GM18505 (cell line): Measurements from ENCODE around the gene UGT3A1.
"Not testable (repeated sequence)": the region's sequence is repeated elsewhere in the genome, so short reads cannot be mapped to it uniquely, and the experiment has no call there.

Experiments
- ATAC-seq: cut with Tn5 transposase; IDR thresholded peaks from one replicate; pipeline ENCODE4 v1.9.1; 2021; ENCODE audit not compliant: unreplicated experiment
- POLR2A ChIP-seq: IDR thresholded peaks from 4 replicates; pipeline ENCODE4 v1.6.1; 2011; ENCODE audit warnings: borderline replicate concordance; ENCODE audit not compliant: insufficient read depth, insufficient read length; ENCODE audit errors: extremely low read depth

Gene UGT3A1

GRCh38 chr5:36009698-36010097 is 18.5 kb upstream of the UGT3A1 start:
- no peak for ATAC-seq
- no peak for TF ChIP-seq POLR2A

GRCh38 chr5:36007366-36007765 is 16.2 kb upstream of the UGT3A1 start:
- no peak for ATAC-seq
- TF ChIP-seq POLR2A, result no peak

DNA sequence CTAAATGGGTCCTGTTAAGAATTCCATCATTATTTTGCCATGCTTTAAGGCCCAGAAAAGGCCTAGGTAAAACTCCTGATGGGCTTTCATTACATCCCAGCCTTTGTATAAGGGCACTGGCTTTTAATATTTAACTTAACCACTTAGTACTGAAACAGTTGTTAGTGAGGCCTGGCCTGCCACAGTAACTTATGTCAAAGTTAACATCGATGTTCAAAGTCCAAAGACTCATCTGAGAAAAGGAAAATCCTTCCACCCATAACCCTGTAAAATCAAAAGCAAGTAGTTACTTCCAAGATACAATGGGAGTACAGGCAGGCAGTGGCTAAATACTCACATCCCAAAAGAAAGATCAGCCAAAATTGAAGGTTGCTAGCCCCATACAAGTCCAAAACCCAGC is 15.0 kb upstream of the UGT3A1 start:
- no peak for TF ChIP-seq POLR2A
- no peak for ATAC-seq

- no peak for ATAC-seq
- TF ChIP-seq POLR2A, result no peak
Observed at GRCh38 chr5:36001032-36001431, 9.8 kb upstream of the UGT3A1 start.

GRCh38 chr5:35999547-35999946 is 8.4 kb upstream of the UGT3A1 start:
- TF ChIP-seq POLR2A, result no peak
- ATAC-seq, result no peak

- no peak for TF ChIP-seq POLR2A
- ATAC-seq, result no peak
Observed at GRCh38 chr5:35996076-35996475, 4.9 kb upstream of the UGT3A1 start.

DNA sequence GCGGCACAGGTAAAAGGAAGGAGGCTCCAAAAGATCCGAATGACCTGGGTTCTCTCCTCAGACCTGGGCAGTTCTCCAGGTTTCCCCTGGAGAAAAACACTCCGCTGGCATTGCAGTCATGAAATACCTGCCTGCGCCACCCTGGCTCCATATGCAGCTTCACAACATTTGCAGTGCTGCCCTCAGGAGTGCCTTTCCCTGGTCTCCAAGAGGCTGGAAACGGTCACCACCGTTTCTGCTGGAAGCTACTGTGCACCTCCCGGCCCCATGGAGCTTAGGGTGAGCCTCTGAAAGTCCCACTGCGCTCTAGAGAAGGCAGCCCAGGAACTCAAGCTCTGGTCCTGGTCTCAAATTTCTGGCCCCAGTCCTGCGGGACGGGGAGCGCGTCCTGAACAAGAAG is 670 bp downstream of the UGT3A1 start:
- ATAC-seq, result no peak
- no peak for TF ChIP-seq POLR2A

DNA sequence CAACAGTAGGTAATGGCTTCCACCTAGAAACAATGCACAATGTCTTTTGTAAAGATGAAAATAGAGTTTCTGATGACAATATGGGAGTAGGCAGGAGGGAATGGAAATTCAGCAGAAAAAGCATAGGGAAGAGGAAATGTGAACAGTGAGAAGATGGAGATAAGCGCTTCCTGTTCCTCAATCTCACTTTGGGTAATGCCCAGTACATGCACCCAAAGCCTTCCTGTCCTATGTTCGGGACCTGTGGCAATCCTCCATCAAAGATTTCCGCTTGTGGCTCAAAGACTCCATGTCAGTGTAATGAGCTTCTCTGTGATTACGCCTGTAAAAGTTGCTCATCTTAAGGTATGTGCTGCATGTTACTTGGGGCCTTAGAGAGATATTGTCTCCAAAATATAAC is 2.7 kb downstream of the UGT3A1 start:
- no peak for TF ChIP-seq POLR2A
- no peak for ATAC-seq

DNA sequence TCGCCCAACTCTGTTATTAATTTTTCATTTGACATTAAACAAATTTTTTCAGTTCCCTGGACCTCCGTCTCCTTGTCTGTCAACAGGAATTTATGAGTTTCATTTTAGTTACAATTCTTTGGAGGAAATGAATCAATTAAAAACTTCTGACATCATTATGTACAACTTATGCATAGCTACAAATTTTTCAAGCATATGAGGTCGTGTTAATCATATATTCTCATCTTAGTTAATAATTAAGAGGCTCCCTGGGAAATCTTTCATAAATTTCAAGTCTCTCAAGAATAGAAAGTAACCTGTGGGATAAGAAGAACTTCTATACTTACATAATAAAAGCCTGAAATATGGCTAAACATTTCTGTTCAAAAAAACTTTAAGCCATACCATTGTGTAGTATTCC is 3.4 kb downstream of the UGT3A1 start:
- no peak for ATAC-seq
- TF ChIP-seq POLR2A, result no peak

DNA sequence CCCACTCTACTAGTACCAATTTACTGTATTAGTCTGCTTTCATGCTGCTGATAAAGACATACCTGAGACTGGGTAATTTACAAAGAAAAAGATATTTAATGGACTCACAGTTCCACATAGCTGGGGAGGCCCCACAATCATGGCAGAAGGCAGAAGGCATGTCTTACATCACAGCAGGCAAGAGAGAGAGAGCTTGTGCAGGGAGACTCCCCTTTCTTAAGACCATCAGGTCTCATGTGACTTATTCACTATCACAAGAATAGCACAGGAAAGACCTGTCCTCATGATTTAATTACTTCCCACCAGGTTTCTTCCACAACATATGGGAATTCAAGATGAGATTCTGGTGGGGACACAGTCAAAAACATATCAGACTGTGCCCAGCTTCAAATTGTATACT is 11.5 kb downstream of the UGT3A1 start:
- no peak for TF ChIP-seq POLR2A

DNA sequence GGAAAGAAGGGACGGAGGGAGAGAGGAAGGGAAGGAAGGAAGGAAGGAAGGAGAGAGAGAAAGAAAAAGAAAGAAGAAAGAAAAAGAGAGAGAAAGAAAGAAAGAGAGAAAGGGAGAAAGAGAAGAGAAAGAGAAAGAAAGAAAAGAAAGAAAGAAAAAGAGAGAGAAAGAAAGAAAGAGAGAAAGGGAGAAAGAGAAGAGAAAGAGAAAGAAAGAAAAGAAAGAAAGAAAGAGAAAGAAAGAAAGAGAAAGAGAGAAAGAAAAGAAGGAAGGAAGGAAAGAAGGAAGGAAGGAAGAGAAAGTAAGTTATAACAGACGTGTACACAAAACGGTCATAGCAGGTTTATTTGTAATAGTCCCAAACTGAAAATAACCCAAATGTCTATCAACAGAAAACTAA is 14.3 kb downstream of the UGT3A1 start:
- ATAC-seq, result not testable (repeated sequence)

More for the DNA sequence above, 11.5 kb downstream of the UGT3A1 start:
- ATAC-seq, result no peak

GRCh38 chr5:35974570-35974969 is 16.6 kb downstream of the UGT3A1 start:
- ATAC-seq, result no peak
- TF ChIP-seq POLR2A, result no peak

DNA sequence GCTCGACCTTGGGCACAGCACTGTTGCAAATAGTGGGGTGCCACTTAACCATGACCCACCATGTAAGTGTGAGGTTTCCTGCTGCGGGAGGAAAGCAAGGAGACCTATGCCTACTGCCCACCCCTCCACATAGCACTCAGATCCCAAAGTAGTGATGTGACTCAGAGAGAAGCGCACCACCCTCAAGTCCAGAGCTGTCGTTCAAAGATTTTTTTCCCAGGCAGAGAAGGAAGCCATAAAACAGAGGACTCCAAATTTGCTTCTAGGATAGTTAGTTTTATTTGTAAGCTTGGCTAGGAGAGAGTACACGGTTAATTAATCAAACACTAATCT is 19.3 kb downstream of the UGT3A1 start:
- no peak for TF ChIP-seq POLR2A
- no peak for ATAC-seq

- no peak for ATAC-seq
- no peak for TF ChIP-seq POLR2A
Observed at GRCh38 chr5:35971186-35971877, 19.9 kb downstream of the UGT3A1 start.

DNA sequence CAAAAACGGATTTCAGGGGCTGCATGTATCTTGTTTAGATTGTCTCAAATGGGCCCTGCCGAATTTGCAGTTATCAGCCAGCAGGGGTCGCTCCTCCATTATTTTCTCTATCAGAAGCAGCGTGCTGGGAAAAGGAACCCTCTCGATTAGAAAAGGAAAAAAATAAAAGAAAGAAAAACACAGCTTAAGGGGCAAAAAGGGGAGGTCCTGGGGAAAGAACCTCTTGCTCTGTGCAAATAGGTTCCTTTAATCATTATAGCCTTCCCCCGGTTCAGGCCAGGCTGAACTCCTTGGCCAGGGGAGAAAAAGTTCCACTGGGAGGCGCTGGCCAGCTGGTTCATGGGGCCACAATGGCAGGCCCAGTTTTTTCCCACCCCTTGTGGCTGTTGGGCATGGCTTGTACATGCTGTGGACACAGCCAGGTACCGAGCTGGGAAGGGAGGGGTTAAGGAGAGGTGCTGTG is 27.8 kb downstream of the UGT3A1 start:
- ATAC-seq, result no peak

GRCh38 chr5:35960328-35960727 is 30.9 kb downstream of the UGT3A1 start:
- TF ChIP-seq POLR2A, result no peak
- ATAC-seq, result no peak

More for the DNA sequence above, 27.8 kb downstream of the UGT3A1 start:
- TF ChIP-seq POLR2A, result no peak

DNA sequence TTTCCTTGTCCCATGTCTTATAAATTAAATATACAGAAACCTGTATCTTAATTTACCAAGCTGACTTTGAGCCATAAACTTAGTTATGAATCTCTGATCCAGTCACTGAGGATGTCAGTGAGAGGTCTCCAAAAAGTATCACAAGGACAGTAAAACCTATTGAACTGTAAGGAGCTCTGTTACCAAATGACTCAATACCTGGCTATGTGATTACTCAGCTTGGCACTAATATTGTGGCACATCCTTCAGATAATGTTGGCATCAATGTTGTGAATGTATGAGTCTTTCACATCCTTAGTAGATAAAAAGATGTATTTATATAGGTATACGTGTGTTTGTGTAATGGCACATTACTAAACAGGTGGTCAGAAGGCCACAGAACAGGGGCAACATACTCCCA is 34.8 kb downstream of the UGT3A1 start:
- no peak for TF ChIP-seq POLR2A
- ATAC-seq, result no peak
